Stimulated activated CD8-positive, alpha-beta memory T cell treated with anti-CD3 and anti-CD28 coated beads, Interleukin-4, amount 100 ng/mL, for 48 hours (primary cell): Measurements from ENCODE around the gene PDS5B.

Experiments
- DNase-seq: peaks from one replicate; pipeline ENCODE4 v3.0.0-alpha.2; 2020

The PDS5B gene

GRCh38 chr13:32592082-32592481 is 5.8 kb downstream of the PDS5B start:
- DNase-seq: no peak

GRCh38 chr13:32594157-32594738 is 8.0 kb downstream of the PDS5B start:
- DNase-seq: no peak

- no peak for DNase-seq
These were observed 9.1 kb downstream of the PDS5B start for GRCh38 chr13:32595306-32595705.

- DNase-seq: no peak
These were observed 14.6 kb downstream of the PDS5B start for GRCh38 chr13:32600890-32601289.

GRCh38 chr13:32609428-32609827 is 23.2 kb downstream of the PDS5B start:
- DNase-seq: no peak

- no peak for DNase-seq
These were observed 24.3 kb downstream of the PDS5B start for GRCh38 chr13:32610538-32610937.

GRCh38 chr13:32610977-32611376 is 24.7 kb downstream of the PDS5B start:
- no peak for DNase-seq

GRCh38 chr13:32616883-32617511 is 30.7 kb downstream of the PDS5B start:
- DNase-seq: no peak

- DNase-seq: peak; percentile 42
These were observed 36.6 kb downstream of the PDS5B start for GRCh38 chr13:32622827-32623226.

- no peak for DNase-seq
These were observed 38.2 kb downstream of the PDS5B start for GRCh38 chr13:32624441-32624840.

GRCh38 chr13:32627793-32628192 is 41.5 kb downstream of the PDS5B start:
- no peak for DNase-seq

GRCh38 chr13:32629313-32629712 is 43.1 kb downstream of the PDS5B start:
- DNase-seq: no peak

- no peak for DNase-seq
These were observed 43.6 kb downstream of the PDS5B start for GRCh38 chr13:32629866-32630265.

GRCh38 chr13:32632343-32632909 is 46.2 kb downstream of the PDS5B start:
- no peak for DNase-seq

- no peak for DNase-seq
These were observed 50.5 kb downstream of the PDS5B start for GRCh38 chr13:32636711-32637110.

GRCh38 chr13:32638739-32639138 is 52.5 kb downstream of the PDS5B start:
- peak; percentile 33 for DNase-seq

- DNase-seq: peak; percentile 42
These were observed 53.4 kb downstream of the PDS5B start for GRCh38 chr13:32639502-32640105.

- DNase-seq: no peak
These were observed 56.1 kb downstream of the PDS5B start for GRCh38 chr13:32642316-32642715.

GRCh38 chr13:32642858-32643257 is 56.6 kb downstream of the PDS5B start:
- DNase-seq: no peak

GRCh38 chr13:32645854-32646253 is 59.6 kb downstream of the PDS5B start:
- peak; percentile 67 for DNase-seq

GRCh38 chr13:32647926-32648325 is 61.7 kb downstream of the PDS5B start:
- no peak for DNase-seq

- peak; percentile 70 for DNase-seq
These were observed 64.6 kb downstream of the PDS5B start for GRCh38 chr13:32650705-32651311.

GRCh38 chr13:32657309-32657708 is 71.1 kb downstream of the PDS5B start:
- no peak for DNase-seq

GRCh38 chr13:32659736-32660135 is 73.5 kb downstream of the PDS5B start:
- no peak for DNase-seq
